Stomach (tissue), 9 donors: ENCODE measurements around the gene RABGGTB. TPM values are rescaled to one million over a fixed set of nuclear protein-coding genes. Genes with fewer than 3 reads are reported as not detected.
"Not testable (repeated sequence)": the region's sequence is repeated elsewhere in the genome, so short reads cannot be mapped to it uniquely, and the experiment has no call there.

ENCODE experiments used
- DNase-seq, 2 donors: peaks; one replicate each; pipeline versions ENCODE4 v3.0.0 to v3.0.0-alpha.2; 2013 to 2019
- H3K27ac ChIP-seq, 5 donors: fragments of 200-600 bp in 4 of 5; sonication (generic) in 4 of 5; one replicate each; pipeline ENCODE4 v1.5.1; 2013 to 2019; ENCODE audit warnings: mild to moderate bottlenecking in 1 of 5, moderate library complexity in 1 of 5
- H3K27me3 ChIP-seq, 3 donors: fragments of 200-600 bp; sonication (generic); one replicate each; pipeline ENCODE4 v1.5.1; 2017 to 2019; ENCODE audit warnings: mixed run types in 1 of 3
- H3K36me3 ChIP-seq, 4 donors: fragments of 200-600 bp; sonication (generic); 1 replicate in 3 of 4; 2 replicates in 1 of 4; pipeline ENCODE4 v1.5.1; 2016 to 2019
- H3K4me1 ChIP-seq, 4 donors: fragments of 200-600 bp; sonication (generic); one replicate each; pipeline ENCODE4 v1.5.1; 2016 to 2019
- H3K4me3 ChIP-seq, 4 donors: fragments of 200-600 bp; sonication (generic) in 3 of 4; one replicate each; pipeline ENCODE4 v1.5.1; 2016 to 2019; ENCODE audit warnings: mild to moderate bottlenecking in 1 of 4
- H3K9me3 ChIP-seq, 4 donors: fragments of 200-600 bp; sonication (generic); one replicate each; pipeline ENCODE4 v1.5.1; 2016 to 2019
- EP300 ChIP-seq: sonication (generic); formaldehyde crosslinking; IDR thresholded peaks from one replicate; pipeline ENCODE4 v1.6.1; 2017; ENCODE audit warnings: antibody characterized with exemption
- POLR2A ChIP-seq, 4 donors: fragments of 450-650 bp; IDR thresholded peaks; one replicate each; pipeline ENCODE4 v1.6.1; 2016; ENCODE audit warnings: antibody characterized with exemption in 4 of 4, control low read depth in 2 of 4, mild to moderate bottlenecking in 1 of 4, moderate library complexity in 1 of 4
- POLR2AphosphoS5 ChIP-seq, 3 donors: sonication (generic); formaldehyde crosslinking; IDR thresholded peaks; one replicate each; pipeline ENCODE4 v1.6.1; 2016; ENCODE audit warnings: antibody characterized with exemption in 3 of 3
- WGBS, 5 donors: extraction: QIAGEN DNeasy Blood & Tissue Kit in 3 of 5; methylation state at CpG; one replicate each; pipeline versions ENCODE4 v1.1.5 to v1.1.7; 2013 to 2018; 5-methylcytosine and 5-hydroxymethylcytosine counted together
- intact Hi-C: fragments of 100-400 bp; cut with DNase I; formaldehyde crosslinking; loops from one replicate; pipeline ENCODE4 v1.15.1; 2023; ENCODE audit warnings: low total_unique reads
- polyA plus RNA-seq, 3 donors: library from polyadenylated mRNA; stranded (reverse); fragments of 200-250 nt; gene quantifications; one replicate each; pipeline ENCODE4 v1.2.3, GENCODE V29; 2013
- total RNA-seq, 5 donors: library from RNA; depleted of rRNA; stranded (reverse); fragments of >200 nt; gene quantifications; one replicate each; pipeline versions ENCODE4 v1.1.0 to v1.2.3, GENCODE V29; 2014 to 2016
- TF ChIP-seq, protein P1 (sequence below), 7 experiments: fragments of 450-650 bp in 4 of 7; fragments of 200-600 bp in 3 of 7; sonication (generic) in 3 of 7; IDR thresholded peaks; one replicate each; pipeline ENCODE4 v1.5.1; 2016 to 2019; ENCODE audit warnings: antibody characterized with exemption in 7 of 7, control low read depth in 2 of 7, mild to moderate bottlenecking in 1 of 7
- donor health status: healthy with polysubstance abuse.
- donor health status: Bipolar disorder and iron deficiency.
- donor health status: healthy.

Gene RABGGTB
- total and polyA plus RNA-seq, 8 donors, result 37.4 to 156 (median 58.8) TPM

DNA sequence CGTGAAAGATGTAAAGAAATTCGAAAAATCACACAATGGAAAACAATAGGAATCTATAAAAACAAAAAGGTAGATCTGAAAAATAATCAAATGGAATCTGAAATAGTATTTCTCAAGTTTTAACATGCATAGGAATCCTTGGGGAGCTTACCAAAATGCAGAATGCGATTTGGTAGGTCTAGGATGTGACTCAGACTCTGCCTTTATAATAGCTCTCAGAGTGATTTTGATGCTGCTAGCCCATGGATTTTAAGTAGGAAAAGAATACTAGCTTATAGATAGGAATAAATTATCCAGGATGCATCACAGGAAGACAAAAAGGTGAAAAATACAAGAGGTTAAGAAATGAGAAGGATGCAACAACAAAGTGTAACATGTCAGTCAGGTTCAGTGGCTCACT is 14.1 kb upstream of the RABGGTB start:
- DNase-seq, result no peak
- no peak overlapping the region for H3K4me3 ChIP-seq
- no peaks in the 10 kb centered on the region for H3K4me1 ChIP-seq
- H3K36me3 ChIP-seq, result no peaks in the 10 kb centered on the region
- intact Hi-C loops, result no loop called here
- WGBS, 5 donors, result 76 to 84% (median 77%) methylated on average over 3 of the region's 3 CpGs
- H3K9me3 ChIP-seq, result no peaks in the 10 kb centered on the region
- H3K27ac ChIP-seq, result no peak overlapping the region
- no peaks in the 10 kb centered on the region for H3K27me3 ChIP-seq
- TF ChIP-seq, protein P1, sequence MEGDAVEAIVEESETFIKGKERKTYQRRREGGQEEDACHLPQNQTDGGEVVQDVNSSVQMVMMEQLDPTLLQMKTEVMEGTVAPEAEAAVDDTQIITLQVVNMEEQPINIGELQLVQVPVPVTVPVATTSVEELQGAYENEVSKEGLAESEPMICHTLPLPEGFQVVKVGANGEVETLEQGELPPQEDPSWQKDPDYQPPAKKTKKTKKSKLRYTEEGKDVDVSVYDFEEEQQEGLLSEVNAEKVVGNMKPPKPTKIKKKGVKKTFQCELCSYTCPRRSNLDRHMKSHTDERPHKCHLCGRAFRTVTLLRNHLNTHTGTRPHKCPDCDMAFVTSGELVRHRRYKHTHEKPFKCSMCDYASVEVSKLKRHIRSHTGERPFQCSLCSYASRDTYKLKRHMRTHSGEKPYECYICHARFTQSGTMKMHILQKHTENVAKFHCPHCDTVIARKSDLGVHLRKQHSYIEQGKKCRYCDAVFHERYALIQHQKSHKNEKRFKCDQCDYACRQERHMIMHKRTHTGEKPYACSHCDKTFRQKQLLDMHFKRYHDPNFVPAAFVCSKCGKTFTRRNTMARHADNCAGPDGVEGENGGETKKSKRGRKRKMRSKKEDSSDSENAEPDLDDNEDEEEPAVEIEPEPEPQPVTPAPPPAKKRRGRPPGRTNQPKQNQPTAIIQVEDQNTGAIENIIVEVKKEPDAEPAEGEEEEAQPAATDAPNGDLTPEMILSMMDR (IDR thresholded peaks at IDR 0.05), result no peak
- no peak for TF ChIP-seq EP300
- no peak for TF ChIP-seq POLR2AphosphoS5 (IDR thresholded peaks at IDR 0.05)
- no peak for TF ChIP-seq POLR2A (IDR thresholded peaks at IDR 0.05)

DNA sequence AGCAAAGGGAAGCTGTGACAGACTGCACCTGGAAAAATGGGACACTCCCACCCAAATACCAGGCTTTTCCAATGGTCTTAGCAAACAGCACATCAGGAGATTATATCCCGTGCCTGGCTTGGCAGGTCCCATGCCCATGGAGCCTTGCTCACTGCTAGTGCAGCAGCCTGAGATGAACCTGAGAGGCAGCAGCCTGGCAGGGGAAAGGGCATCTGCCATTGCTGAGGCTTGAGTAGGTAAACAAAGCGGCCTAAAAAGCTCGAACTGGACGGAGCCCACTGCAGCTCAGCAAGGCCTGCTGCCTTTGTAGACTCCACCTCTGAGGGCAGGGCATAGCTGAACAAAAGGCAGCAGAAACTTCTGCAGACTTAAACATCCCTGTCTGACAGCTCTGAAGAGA is 8.2 kb upstream of the RABGGTB start:
- H3K36me3 ChIP-seq, DNase-seq, intact Hi-C loops, H3K4me1 ChIP-seq, H3K9me3 ChIP-seq, H3K27me3 ChIP-seq, H3K27ac ChIP-seq, H3K4me3 ChIP-seq: not testable (repeated sequence)
- 60 to 97% (median 78%) methylated on average over 4 of the region's 4 CpGs for WGBS, 5 donors

DNA sequence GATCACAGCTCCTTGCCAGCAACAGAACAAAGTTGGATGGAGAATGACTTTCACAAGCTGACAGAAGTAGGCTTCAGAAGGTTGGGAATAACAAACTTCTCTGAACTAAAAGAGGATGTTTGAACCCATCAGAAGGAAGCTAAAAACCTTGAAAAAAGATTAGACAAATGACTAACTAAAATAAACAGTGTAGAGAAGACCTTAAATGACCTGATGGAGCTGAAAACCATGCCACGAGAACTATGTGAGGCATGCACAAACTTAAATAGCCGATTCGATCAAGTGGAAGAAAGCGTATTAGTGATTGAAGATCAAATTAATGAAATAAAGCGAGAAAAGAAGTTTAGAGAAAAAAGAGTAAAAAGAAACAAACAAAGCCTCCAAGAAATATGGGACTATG is 7.4 kb upstream of the RABGGTB start:
- H3K4me3 ChIP-seq, H3K9me3 ChIP-seq, H3K27ac ChIP-seq, H3K36me3 ChIP-seq, H3K27me3 ChIP-seq, intact Hi-C loops, H3K4me1 ChIP-seq, DNase-seq: not testable (repeated sequence)
- 91 to 94% (median 92%) methylated on average over 5 of the region's 5 CpGs for WGBS, 5 donors

DNA sequence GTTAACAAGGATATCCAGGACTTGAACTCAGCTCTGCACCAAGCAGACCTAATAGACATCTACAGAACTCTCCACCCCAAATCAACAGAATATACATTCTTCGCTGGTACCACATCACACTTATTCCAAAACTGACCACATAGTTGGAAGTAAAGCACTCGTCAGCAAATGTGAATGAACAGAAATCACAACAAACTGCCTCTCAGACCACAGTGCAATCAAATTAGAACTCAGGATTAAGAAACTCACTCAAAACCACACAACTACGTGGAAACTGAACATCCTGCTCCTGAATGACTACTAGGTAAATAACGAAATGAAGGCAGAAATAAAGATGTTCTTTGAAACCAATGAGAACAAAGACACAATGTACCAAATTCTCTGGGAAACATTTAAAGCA is 5.9 kb upstream of the RABGGTB start:
- 69 to 84% (median 78%) methylated on average over 4 of the region's 4 CpGs for WGBS, 5 donors

DNA sequence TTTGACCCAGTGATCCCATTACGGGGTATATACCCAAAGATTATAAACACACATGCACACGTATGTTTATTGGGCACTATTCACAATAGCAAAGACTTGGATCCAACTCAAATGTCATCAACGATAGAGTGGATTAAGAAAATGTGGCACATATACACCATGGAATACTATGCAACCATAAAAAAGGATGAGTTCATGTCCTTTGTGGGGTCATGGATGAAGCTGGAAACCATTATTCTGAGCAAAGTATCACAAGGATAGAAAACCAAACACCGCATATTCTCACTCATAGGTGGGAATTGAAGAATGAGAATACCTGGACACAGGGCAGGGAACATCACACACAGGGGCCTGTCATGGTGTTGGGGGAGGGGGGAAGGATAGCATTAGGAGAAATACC is 2.1 kb upstream of the RABGGTB start:
- not testable (repeated sequence) for H3K27ac ChIP-seq, DNase-seq, H3K4me3 ChIP-seq, H3K27me3 ChIP-seq, H3K36me3 ChIP-seq, H3K9me3 ChIP-seq
- WGBS, 5 donors, result 83 to 99% (median 95%) methylated on average over 4 of the region's 4 CpGs
- intact Hi-C loops, result loop anchor here (10.0 kb wide), 1 partner anchor 59 kb away; the partner anchor contains the start of gene ACADM
- peaks cover 17 to 31% (median 21%) of the 10 kb centered on the region in 4 donors for H3K4me1 ChIP-seq

More for the DNA sequence above, 5.9 kb upstream of the RABGGTB start:
- intact Hi-C loops, result loop anchor here (10.0 kb wide), 1 partner anchor 55 kb away; the partner anchor contains the start of gene ACADM
- H3K9me3 ChIP-seq, H3K4me3 ChIP-seq, H3K27ac ChIP-seq, H3K36me3 ChIP-seq, H3K4me1 ChIP-seq, DNase-seq, H3K27me3 ChIP-seq: not testable (repeated sequence)

DNA sequence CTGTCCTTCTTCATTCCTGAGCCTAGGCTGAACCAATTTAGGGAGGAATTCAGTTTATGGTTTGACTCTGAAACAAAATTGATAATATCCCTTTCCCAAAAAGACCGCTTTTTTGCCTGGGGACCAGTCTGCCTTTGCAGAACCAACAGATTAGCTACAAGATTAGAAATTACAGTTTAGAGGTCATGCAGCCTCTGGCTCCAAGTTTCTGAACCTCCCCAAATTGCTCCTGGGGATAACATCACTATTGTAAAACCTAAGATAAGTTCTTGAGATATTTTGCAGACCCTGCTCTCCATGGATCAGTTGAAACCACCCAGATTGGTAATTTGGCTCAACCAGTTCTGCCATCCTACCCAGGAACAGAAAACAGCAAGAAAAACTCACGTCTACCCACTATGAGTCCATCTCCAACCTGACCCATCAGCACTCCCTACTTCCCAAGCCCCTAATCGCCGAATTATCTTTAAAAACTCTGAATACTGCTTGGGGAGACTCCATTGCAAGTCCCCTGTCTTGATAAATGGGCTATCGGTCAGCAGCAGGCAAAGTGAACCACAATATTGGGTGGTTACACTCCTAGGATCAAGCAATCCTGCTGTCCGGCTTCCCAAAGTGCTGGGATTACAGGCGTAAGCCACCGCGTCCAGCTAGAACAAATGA is 605 bp upstream of the RABGGTB start:
- no peak for DNase-seq
- peak overlapping the region; percentile 45 to 93 (median 87) for H3K27ac ChIP-seq
- 9 to 12% (median 11%) methylated on average over 9 of the region's 9 CpGs for WGBS, 5 donors
- peaks cover 32 to 47% (median 35%) of the 10 kb centered on the region in 4 donors for H3K4me1 ChIP-seq
- peak overlapping the region; percentile 57 to 69 (median 63) for H3K4me3 ChIP-seq
- intact Hi-C loops, result loop anchor here (10.0 kb wide), 1 partner anchor 61 kb away; the partner anchor contains the start of gene ACADM
- no peaks in the 10 kb centered on the region for H3K9me3 ChIP-seq
- H3K36me3 ChIP-seq, result peaks cover 0 to 17% (median 12%) of the 10 kb centered on the region in 4 donors
- TF ChIP-seq POLR2AphosphoS5 (IDR thresholded peaks at IDR 0.05), result no peak
- TF ChIP-seq, protein P1 (IDR thresholded peaks at IDR 0.05), result no peak
- H3K27me3 ChIP-seq, result no peaks in the 10 kb centered on the region
